ENCODE results near the gene RPS19. TPM values are rescaled to one million over a fixed set of nuclear protein-coding genes. Genes with fewer than 3 reads are reported as not detected.

RPS19 gene
- total and polyA plus RNA-seq, 4 donors: 1,039 to 4,419 (median 1,839) TPM

- no peaks in the 10 kb centered on the region for H3K27me3 ChIP-seq (ENCODE audit: control insufficient read depth in 3 of 3, insufficient read depth in 3 of 3, low read length in 2 of 3)
- no peak for TF ChIP-seq CTCF (IDR thresholded peaks at IDR 0.05; ENCODE audit: control extremely low read depth, extremely low read depth)
- H3K9ac ChIP-seq (ENCODE audit: insufficient read depth in 1 of 2, low read length in 2 of 2): peak overlapping the region in 1 of 2 donors; percentile 93
- DNase-seq (no peak), ATAC-seq (ENCODE audit: insufficient read depth, low FRiP score) (no peak)
- H3K27ac ChIP-seq (ENCODE audit: low read depth in 1 of 2, low read length in 1 of 2): no peak overlapping the region
- 70 to 87% methylated on average over 9 of the region's 9 CpGs for WGBS, 2 donors
- H3K9me3 ChIP-seq (ENCODE audit: control insufficient read depth in 4 of 4, insufficient read depth in 3 of 4, low read length in 3 of 4): no peaks in the 10 kb centered on the region
- peaks cover 8 to 20% (median 12%) of the 10 kb centered on the region in 5 donors for H3K4me1 ChIP-seq (ENCODE audit: control insufficient read depth in 5 of 5, insufficient read depth in 5 of 5, low read length in 5 of 5)
- peaks cover 18 to 38% (median 31%) of the 10 kb centered on the region in 4 donors for H3K36me3 ChIP-seq (ENCODE audit: control insufficient read depth in 4 of 4, insufficient read depth in 4 of 4, low read length in 4 of 4)
- no peak overlapping the region for H3K4me3 ChIP-seq
Measured at GRCh38 chr19:41861846-41862245, 1.8 kb downstream of the RPS19 start.

GRCh38 chr19:41862445-41862986 is 2.5 kb downstream of the RPS19 start:
- WGBS, 2 donors: 69 to 77% methylated on average over 2 of the region's 2 CpGs
- DNase-seq (no peak), ATAC-seq (ENCODE audit: insufficient read depth, low FRiP score) (no peak)
- H3K4me1 ChIP-seq (ENCODE audit: control insufficient read depth in 5 of 5, insufficient read depth in 5 of 5, low read length in 5 of 5): peaks cover 8 to 20% (median 12%) of the 10 kb centered on the region in 5 donors
- no peaks in the 10 kb centered on the region for H3K27me3 ChIP-seq (ENCODE audit: control insufficient read depth in 3 of 3, insufficient read depth in 3 of 3, low read length in 2 of 3)
- no peaks in the 10 kb centered on the region for H3K9me3 ChIP-seq (ENCODE audit: control insufficient read depth in 4 of 4, insufficient read depth in 3 of 4, low read length in 3 of 4)
- no peak overlapping the region for H3K4me3 ChIP-seq
- H3K9ac ChIP-seq (ENCODE audit: insufficient read depth in 1 of 2, low read length in 2 of 2): no peak overlapping the region
- no peak overlapping the region for H3K27ac ChIP-seq (ENCODE audit: low read depth in 1 of 2, low read length in 1 of 2)
- peaks cover 18 to 38% (median 31%) of the 10 kb centered on the region in 4 donors for H3K36me3 ChIP-seq (ENCODE audit: control insufficient read depth in 4 of 4, insufficient read depth in 4 of 4, low read length in 4 of 4)
- TF ChIP-seq CTCF (IDR thresholded peaks at IDR 0.05; ENCODE audit: control extremely low read depth, extremely low read depth): no peak

DNA sequence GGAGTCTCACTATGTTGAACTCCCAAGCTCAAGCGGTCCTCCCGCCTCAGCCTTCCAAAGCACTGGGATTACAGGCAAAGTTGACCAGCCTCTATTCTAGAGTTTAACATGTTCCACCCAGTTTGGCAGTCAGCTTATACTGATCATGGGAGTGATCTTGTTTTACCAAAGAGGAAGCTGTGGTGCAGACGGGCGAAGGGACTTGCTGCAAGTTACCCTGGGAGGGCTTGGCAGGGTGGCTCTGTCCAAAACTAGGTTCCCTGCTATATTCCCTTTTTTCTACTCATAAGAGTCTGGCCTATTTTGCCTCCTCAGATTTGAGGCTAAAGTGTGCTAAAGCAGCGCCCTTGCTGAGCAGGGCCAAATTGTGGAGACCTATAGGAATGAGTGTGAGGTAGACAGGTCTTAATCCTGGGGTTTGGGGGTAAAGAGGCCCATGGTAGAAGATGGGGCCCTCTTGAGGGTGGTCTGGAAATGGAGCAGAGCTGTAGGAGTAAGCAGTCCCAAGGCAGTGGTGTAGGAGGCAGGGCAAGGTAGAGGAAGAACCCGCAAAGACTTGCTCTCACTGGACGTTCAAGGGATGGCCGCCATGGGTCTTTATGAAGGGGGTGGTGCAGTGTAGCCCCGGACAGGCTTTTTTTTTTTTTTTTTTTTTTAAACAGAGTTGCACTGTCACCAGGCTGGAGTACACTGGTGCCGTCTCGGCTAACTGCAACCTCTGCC is 3.3 kb downstream of the RPS19 start:
- 77 to 83% methylated on average over 11 of the region's 11 CpGs for WGBS, 2 donors
- H3K4me1 ChIP-seq (ENCODE audit: control insufficient read depth in 5 of 5, insufficient read depth in 5 of 5, low read length in 5 of 5): peaks cover 8 to 20% (median 12%) of the 10 kb centered on the region in 5 donors
- DNase-seq: no peak
- H3K36me3 ChIP-seq (ENCODE audit: control insufficient read depth in 4 of 4, insufficient read depth in 4 of 4, low read length in 4 of 4): peaks cover 18 to 38% (median 36%) of the 10 kb centered on the region in 4 donors
- no peak overlapping the region for H3K4me3 ChIP-seq
- TF ChIP-seq CTCF (IDR thresholded peaks at IDR 0.05; ENCODE audit: control extremely low read depth, extremely low read depth): no peak
- H3K9ac ChIP-seq (ENCODE audit: insufficient read depth in 1 of 2, low read length in 2 of 2): no peak overlapping the region
- no peaks in the 10 kb centered on the region for H3K27me3 ChIP-seq (ENCODE audit: control insufficient read depth in 3 of 3, insufficient read depth in 3 of 3, low read length in 2 of 3)
- H3K27ac ChIP-seq (ENCODE audit: low read depth in 1 of 2, low read length in 1 of 2): no peak overlapping the region
- H3K9me3 ChIP-seq (ENCODE audit: control insufficient read depth in 4 of 4, insufficient read depth in 3 of 4, low read length in 3 of 4): no peaks in the 10 kb centered on the region
- no peak for ATAC-seq (ENCODE audit: insufficient read depth, low FRiP score)

All from lung (tissue), 12 donors.